C4-2B (cell line): ENCODE measurements around the gene TNNT1.
"Not testable (repeated sequence)": the region's sequence is repeated elsewhere in the genome, so short reads cannot be mapped to it uniquely, and the experiment has no call there.

Experiments
- H3K27ac ChIP-seq: fragments of 450-650 bp; 2 replicates; pipeline ENCODE4 v1.5.1; 2017
- ZFX ChIP-seq: fragments of 450-650 bp; IDR thresholded peaks from 2 replicates; pipeline ENCODE4 v1.6.1; 2017
- TF ChIP-seq, protein P1 (sequence below): fragments of 450-650 bp; conservative IDR thresholded peaks from 2 replicates; pipeline ENCODE4 v1.5.1; 2017; ENCODE audit warnings: mild to moderate bottlenecking

TNNT1 gene

GRCh38 chr19:55109527-55110291, 39.3 kb downstream of the TNNT1 start:
- TF ChIP-seq, protein P1, sequence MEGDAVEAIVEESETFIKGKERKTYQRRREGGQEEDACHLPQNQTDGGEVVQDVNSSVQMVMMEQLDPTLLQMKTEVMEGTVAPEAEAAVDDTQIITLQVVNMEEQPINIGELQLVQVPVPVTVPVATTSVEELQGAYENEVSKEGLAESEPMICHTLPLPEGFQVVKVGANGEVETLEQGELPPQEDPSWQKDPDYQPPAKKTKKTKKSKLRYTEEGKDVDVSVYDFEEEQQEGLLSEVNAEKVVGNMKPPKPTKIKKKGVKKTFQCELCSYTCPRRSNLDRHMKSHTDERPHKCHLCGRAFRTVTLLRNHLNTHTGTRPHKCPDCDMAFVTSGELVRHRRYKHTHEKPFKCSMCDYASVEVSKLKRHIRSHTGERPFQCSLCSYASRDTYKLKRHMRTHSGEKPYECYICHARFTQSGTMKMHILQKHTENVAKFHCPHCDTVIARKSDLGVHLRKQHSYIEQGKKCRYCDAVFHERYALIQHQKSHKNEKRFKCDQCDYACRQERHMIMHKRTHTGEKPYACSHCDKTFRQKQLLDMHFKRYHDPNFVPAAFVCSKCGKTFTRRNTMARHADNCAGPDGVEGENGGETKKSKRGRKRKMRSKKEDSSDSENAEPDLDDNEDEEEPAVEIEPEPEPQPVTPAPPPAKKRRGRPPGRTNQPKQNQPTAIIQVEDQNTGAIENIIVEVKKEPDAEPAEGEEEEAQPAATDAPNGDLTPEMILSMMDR = no peak
- no peak for TF ChIP-seq ZFX
- no peak overlapping the region for H3K27ac ChIP-seq

DNA sequence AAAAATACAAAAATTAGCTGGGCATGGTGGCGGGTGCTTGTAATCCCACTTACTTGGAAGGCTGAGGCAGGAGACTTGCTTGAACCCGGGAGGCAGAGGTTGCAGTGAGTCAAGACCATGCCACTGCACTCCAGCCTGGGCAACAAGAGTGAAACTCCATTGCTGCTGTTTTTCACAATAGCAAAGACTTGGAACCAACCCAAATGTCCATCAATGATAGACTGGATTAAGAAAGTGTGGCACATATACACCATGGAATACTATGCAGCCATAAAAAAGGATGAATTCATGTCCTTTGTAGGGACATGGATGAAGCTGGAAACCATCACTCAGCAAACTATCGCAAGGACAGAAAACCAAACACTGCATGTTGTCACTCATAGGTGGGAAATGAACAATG, 41.8 kb downstream of the TNNT1 start:
- not testable (repeated sequence) for H3K27ac ChIP-seq

- TF ChIP-seq ZFX = no peak
- TF ChIP-seq, protein P1 = no peak
Measured at GRCh38 chr19:55106591-55106990, 42.4 kb downstream of the TNNT1 start.

DNA sequence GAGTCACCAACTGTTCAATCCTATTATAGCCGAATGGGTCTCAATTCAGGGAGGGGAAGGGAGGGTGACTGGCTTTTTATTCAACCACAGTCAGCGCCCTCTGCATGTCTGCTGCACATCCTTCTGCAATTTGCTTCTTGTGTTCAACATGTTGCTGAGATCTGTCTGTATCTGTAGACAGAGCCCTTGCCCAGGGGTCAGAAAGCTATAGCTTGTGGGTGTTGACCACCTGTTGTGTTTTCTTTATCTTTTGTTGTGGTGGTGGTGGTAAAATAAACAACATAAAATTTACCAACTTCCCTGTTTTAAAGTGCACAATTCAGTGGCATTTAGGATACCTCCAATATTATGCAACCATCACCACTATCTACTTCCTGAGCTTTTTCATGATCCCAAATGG, 43.8 kb downstream of the TNNT1 start:
- no peak overlapping the region for H3K27ac ChIP-seq
- no peak for TF ChIP-seq ZFX
- TF ChIP-seq, protein P1 = no peak

More at GRCh38 chr19:55106591-55106990, 42.4 kb downstream of the TNNT1 start:
- H3K27ac ChIP-seq = no peak overlapping the region

GRCh38 chr19:55103190-55103589, 45.8 kb downstream of the TNNT1 start:
- no peak overlapping the region for H3K27ac ChIP-seq
- TF ChIP-seq ZFX = no peak
- TF ChIP-seq, protein P1 = no peak

DNA sequence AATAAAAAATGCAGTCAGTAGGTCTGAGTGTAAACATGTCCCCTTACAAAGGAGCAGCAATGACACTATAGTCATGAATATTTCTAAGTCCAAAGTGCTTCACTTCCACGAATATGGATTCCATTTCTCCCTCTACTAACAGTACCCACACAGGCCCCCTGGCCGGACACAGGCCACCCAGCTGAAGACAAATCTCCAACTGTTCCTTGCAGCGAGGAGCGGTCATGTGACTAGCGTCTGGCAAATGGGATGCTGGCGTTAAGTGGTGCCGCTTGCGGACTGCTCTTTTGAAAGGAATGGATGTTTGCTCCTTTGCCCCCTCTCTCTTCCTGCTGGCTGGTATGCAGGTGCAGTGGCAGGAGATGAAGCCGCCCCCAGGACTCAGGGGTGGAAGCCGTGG, 47.7 kb downstream of the TNNT1 start:
- TF ChIP-seq ZFX = no peak
- TF ChIP-seq, protein P1 = no peak
- H3K27ac ChIP-seq = no peak overlapping the region

- H3K27ac ChIP-seq = no peak overlapping the region
- no peak for TF ChIP-seq ZFX
- TF ChIP-seq, protein P1 = no peak
Measured at GRCh38 chr19:55099557-55100506, 49.2 kb downstream of the TNNT1 start.
